ENCODE data around the gene OSER1. TPM values are rescaled to one million over a fixed set of nuclear protein-coding genes. Genes with fewer than 3 reads are reported as not detected.

Gene OSER1
- polyA plus RNA-seq, 3 donors: 42.3 to 89.1 (median 45.1) TPM

DNA sequence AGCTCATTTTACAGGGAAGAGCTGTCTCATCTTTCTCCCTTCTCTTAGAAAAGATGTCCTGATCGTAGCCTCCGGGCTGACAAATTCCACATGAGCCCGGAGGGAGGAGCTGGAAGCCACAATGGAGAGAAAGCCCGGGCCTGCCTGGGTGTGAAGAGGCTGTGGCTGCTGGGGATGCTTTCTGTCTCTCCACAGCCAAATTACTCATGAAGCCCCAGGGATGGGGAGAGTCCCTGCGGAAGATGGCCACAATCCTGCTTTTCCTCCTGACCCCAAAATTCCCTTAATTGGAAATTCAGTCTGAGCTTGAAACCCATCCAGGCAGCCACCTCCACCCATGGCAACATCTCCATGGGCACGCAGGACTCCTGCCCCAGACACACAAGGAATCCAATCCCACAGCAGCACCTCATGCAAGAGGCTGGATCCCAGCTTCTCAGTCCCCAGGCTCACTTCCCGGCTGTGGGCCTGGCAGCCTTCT is 56.0 kb downstream of the OSER1 start:
- intact Hi-C loops (cut with micrococcal nuclease): no loop called here
- H3K27ac Mint-ChIP-seq: no peak overlapping the region
- WGBS (ENCODE audit: insufficient coverage): 75% methylated on average over 2 of the region's 7 CpGs

DNA sequence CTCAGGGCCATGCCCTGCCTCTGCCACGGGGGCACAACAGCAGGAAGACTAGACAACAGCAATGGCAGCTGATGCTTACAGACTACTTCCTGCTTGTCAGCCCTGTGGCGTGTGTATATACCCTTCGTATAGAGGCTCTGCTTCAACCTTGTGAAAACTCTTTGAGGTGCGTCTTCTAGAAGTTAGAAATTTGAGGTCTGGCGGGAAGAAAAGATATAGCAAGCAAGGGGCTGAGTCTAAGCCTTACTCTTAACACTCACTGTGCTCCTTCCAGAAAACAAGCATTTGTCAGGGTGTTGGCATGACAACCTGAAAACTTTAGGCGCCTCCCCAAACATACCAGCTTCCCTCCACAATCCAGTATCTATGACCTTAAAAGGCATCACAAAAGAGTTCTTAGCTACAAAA is 56.9 kb downstream of the OSER1 start:
- Mint-ChIP-seq H3K4me1 (no peaks in the 10 kb centered on the region), H3K27ac (peak overlapping the region in 1 of 7 donors; percentile 18), H3K4me3 (no peak overlapping the region), H3K36me3 (no peaks in the 10 kb centered on the region), H3K27me3 (ENCODE audit: low read depth in 3 of 3) (peaks cover 8 to 24% (median 12%) of the 10 kb centered on the region in 3 donors), H3K9me3 (peaks cover 0 to 7% (median 0%) of the 10 kb centered on the region in 7 donors)
- Histone ChIP-seq H3K9ac (ENCODE audit: insufficient read depth, low read length, poor library complexity, severe bottlenecking) (no peak overlapping the region), H3K36me3 (replicated peaks in 1 of 2; ENCODE audit: control insufficient read depth in 1 of 2, insufficient read depth in 2 of 2, low read length in 2 of 2) (no peaks in the 10 kb centered on the region), H3K4me3 (replicated peaks in 1 of 3; ENCODE audit: low read depth in 2 of 3, low read length in 3 of 3) (no peak overlapping the region), H2AFZ (ENCODE audit: insufficient read depth, low read depth, low read length, poor library complexity, severe bottlenecking) (no peak overlapping the region), H3K9me3 (replicated peaks in 1 of 2; ENCODE audit: control insufficient read depth in 1 of 2, insufficient read depth in 1 of 2, low read length in 2 of 2) (no peaks in the 10 kb centered on the region), H3K79me2 (ENCODE audit: insufficient read depth, low read length) (no peaks in the 10 kb centered on the region), H3K4me2 (replicated peaks; ENCODE audit: extremely low read depth, low read length, poor library complexity, severe bottlenecking) (no peak overlapping the region), H3K4me1 (ENCODE audit: control insufficient read depth in 1 of 2, insufficient read depth in 2 of 2, low read length in 2 of 2) (no peaks in the 10 kb centered on the region), H3K27ac (ENCODE audit: low read depth in 1 of 2, low read length in 2 of 2) (no peak overlapping the region), H4K20me1 (ENCODE audit: insufficient read depth, low read length) (no peaks in the 10 kb centered on the region), H3K27me3 (ENCODE audit: control insufficient read depth in 2 of 2, insufficient read depth in 2 of 2, low read length in 2 of 2) (peaks cover 0 to 2% of the 10 kb centered on the region in 2 donors)
- intact Hi-C loops (cut with micrococcal nuclease): no loop called here
- 33% methylated on average over 2 of the region's 6 CpGs for WGBS (ENCODE audit: insufficient coverage)
- DNase-seq: no peak
- TF ChIP-seq, protein P1, sequence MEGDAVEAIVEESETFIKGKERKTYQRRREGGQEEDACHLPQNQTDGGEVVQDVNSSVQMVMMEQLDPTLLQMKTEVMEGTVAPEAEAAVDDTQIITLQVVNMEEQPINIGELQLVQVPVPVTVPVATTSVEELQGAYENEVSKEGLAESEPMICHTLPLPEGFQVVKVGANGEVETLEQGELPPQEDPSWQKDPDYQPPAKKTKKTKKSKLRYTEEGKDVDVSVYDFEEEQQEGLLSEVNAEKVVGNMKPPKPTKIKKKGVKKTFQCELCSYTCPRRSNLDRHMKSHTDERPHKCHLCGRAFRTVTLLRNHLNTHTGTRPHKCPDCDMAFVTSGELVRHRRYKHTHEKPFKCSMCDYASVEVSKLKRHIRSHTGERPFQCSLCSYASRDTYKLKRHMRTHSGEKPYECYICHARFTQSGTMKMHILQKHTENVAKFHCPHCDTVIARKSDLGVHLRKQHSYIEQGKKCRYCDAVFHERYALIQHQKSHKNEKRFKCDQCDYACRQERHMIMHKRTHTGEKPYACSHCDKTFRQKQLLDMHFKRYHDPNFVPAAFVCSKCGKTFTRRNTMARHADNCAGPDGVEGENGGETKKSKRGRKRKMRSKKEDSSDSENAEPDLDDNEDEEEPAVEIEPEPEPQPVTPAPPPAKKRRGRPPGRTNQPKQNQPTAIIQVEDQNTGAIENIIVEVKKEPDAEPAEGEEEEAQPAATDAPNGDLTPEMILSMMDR (IDR thresholded peaks at IDR 0.05): no peak

More for the DNA sequence above, 56.0 kb downstream of the OSER1 start:
- Histone ChIP-seq H4K20me1 (ENCODE audit: insufficient read depth, low read length) (no peaks in the 10 kb centered on the region), H3K27ac (ENCODE audit: low read depth in 1 of 2, low read length in 2 of 2) (no peak overlapping the region), H3K4me2 (replicated peaks; ENCODE audit: extremely low read depth, low read length, poor library complexity, severe bottlenecking) (no peak overlapping the region), H2AFZ (ENCODE audit: insufficient read depth, low read depth, low read length, poor library complexity, severe bottlenecking) (no peak overlapping the region), H3K4me1 (ENCODE audit: control insufficient read depth in 1 of 2, insufficient read depth in 2 of 2, low read length in 2 of 2) (no peaks in the 10 kb centered on the region), H3K9me3 (replicated peaks in 1 of 2; ENCODE audit: control insufficient read depth in 1 of 2, insufficient read depth in 1 of 2, low read length in 2 of 2) (no peaks in the 10 kb centered on the region), H3K4me3 (replicated peaks in 1 of 3; ENCODE audit: low read depth in 2 of 3, low read length in 3 of 3) (no peak overlapping the region), H3K36me3 (replicated peaks in 1 of 2; ENCODE audit: control insufficient read depth in 1 of 2, insufficient read depth in 2 of 2, low read length in 2 of 2) (no peaks in the 10 kb centered on the region), H3K79me2 (ENCODE audit: insufficient read depth, low read length) (no peaks in the 10 kb centered on the region), H3K9ac (ENCODE audit: insufficient read depth, low read length, poor library complexity, severe bottlenecking) (no peak overlapping the region), H3K27me3 (ENCODE audit: control insufficient read depth in 2 of 2, insufficient read depth in 2 of 2, low read length in 2 of 2) (peaks cover 0 to 2% of the 10 kb centered on the region in 2 donors)
- H3K9me3 Mint-ChIP-seq: peaks cover 0 to 6% (median 0%) of the 10 kb centered on the region in 7 donors
- TF ChIP-seq, protein P1 (IDR thresholded peaks at IDR 0.05): no peak
- no peak for DNase-seq
- H3K27me3 Mint-ChIP-seq (ENCODE audit: low read depth in 3 of 3): peaks cover 7 to 24% (median 12%) of the 10 kb centered on the region in 3 donors
- no peak overlapping the region for H3K4me3 Mint-ChIP-seq
- H3K4me1 Mint-ChIP-seq: no peaks in the 10 kb centered on the region
- no peaks in the 10 kb centered on the region for H3K36me3 Mint-ChIP-seq
